ENCODE data around the gene DLG1. TPM values are rescaled to one million over a fixed set of nuclear protein-coding genes. Genes with fewer than 3 reads are reported as not detected.

DLG1 gene
- total and polyA plus RNA-seq, 2 donors (not counting 1 experiment from before 2014, with no cell fraction given), result 47.7 to 53.0 TPM

DNA sequence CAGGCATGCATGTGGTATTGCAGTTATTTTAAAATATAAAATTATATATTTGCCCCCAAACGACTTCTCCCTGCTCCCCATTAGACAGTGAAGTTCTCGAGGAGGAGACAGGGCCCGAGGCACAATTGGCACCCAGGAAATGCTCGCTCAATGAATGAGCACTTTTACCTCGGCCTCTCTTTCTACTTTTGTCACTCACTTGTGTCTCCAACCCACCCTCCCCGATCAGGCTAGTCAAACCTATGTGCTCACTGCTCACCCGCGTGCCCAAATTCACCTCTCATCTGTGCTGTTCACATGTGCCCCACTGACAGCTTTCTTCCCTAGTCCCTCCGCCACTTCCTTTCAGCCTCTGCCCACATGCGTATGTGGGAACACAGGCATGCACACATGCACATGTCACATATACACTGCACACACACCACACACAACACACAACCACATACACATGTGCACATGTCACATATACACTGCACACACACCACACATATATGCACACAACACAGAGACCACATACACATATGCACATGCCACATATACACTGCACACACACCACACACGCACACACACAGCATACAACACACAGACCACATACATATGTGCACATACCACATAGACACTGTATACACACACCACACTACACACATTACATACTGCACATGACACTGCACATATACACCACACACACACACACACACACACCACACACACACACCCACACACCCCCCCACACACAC is 46.3 kb upstream of the DLG1 start:
- no peak overlapping the region for H3K27ac ChIP-seq (ENCODE audit: insufficient read depth, low read length)

DNA sequence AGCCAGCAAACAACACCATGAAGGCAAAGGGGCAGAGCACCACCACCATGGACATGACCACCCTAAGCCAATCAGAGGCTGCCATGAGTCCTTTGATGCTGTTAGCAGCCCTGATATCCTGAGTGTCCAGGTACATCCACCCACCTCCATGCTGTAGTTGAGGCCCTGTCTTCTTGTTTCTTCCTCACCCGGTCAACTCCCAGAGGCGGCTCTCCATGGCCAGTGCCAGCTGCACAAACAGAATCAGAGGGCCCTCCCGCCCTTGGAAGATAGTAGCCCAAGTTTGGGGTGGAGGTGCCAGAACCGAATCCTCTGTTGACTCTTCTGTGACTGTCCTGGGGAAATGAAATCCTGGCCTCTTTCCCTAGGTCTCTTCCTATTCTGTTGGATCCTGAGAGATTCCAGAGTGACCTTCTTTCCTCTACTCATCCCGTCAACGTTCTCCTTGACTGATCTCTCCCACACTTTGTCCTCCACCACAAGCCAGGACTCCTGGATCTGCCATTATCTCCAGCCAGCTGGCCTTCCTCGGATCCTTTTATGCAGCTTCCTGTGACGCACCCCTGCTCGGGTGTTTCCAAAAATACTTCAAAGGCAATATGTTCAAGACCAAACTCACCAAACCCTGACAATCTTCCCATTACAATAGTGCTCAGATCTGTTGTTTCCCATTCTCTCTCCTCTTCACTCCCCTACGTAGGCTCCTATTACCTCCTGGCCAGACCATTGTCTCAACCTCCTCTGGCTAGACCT is 45.4 kb upstream of the DLG1 start:
- H3K4me2 ChIP-seq (ENCODE audit: extremely low read depth, insufficient read depth, low read length), result no peak overlapping the region
- H3K9ac ChIP-seq (ENCODE audit: insufficient read depth, low read length), result no peak overlapping the region
- no peaks in the 10 kb centered on the region for H3K27me3 ChIP-seq (ENCODE audit: control insufficient read depth, insufficient read depth, low read length)
- no peak overlapping the region for H2AFZ ChIP-seq (ENCODE audit: low read length)
- no peaks in the 10 kb centered on the region for H3K9me3 ChIP-seq (ENCODE audit: control insufficient read depth, insufficient read depth, low read depth, low read length)
- no peak overlapping the region for H3K27ac ChIP-seq (ENCODE audit: insufficient read depth, low read length)
- no peak for TF ChIP-seq EZH2 (IDR thresholded peaks at IDR 0.05; ENCODE audit: low read length, missing control alignments)
- no peak for TF ChIP-seq CTCF (conservative IDR thresholded peaks at IDR 0.05 in 1 of 2, IDR thresholded peaks at IDR 0.05 in 1 of 2; ENCODE audit: low read depth in 1 of 2, low read length in 2 of 2)
- H4K20me1 ChIP-seq (ENCODE audit: control insufficient read depth, extremely low read depth, insufficient read depth, low read length), result no peaks in the 10 kb centered on the region
- no peak overlapping the region for H3K4me3 ChIP-seq (replicated peaks in 1 of 4; ENCODE audit: control extremely low read depth in 1 of 4, insufficient read depth in 1 of 4, low read depth in 3 of 4, low read length in 4 of 4)
- peaks cover 2% of the 10 kb centered on the region for H3K4me1 ChIP-seq (ENCODE audit: control insufficient read depth, extremely low read depth, insufficient read depth, low read length)
- H3K79me2 ChIP-seq (ENCODE audit: control insufficient read depth, insufficient read depth, low read length), result no peaks in the 10 kb centered on the region
- H3K36me3 ChIP-seq (ENCODE audit: control insufficient read depth, insufficient read depth, low read length), result no peaks in the 10 kb centered on the region
- no peak for DNase-seq (ENCODE audit: low read depth in 2 of 2)

More for the DNA sequence above, 46.3 kb upstream of the DLG1 start:
- Histone ChIP-seq H3K36me3 (ENCODE audit: control insufficient read depth, insufficient read depth, low read length) (no peaks in the 10 kb centered on the region), H3K9ac (ENCODE audit: insufficient read depth, low read length) (no peak overlapping the region), H2AFZ (ENCODE audit: low read length) (no peak overlapping the region), H4K20me1 (ENCODE audit: control insufficient read depth, extremely low read depth, insufficient read depth, low read length) (no peaks in the 10 kb centered on the region), H3K9me3 (ENCODE audit: control insufficient read depth, insufficient read depth, low read depth, low read length) (no peaks in the 10 kb centered on the region), H3K4me1 (ENCODE audit: control insufficient read depth, extremely low read depth, insufficient read depth, low read length) (no peaks in the 10 kb centered on the region), H3K27me3 (ENCODE audit: control insufficient read depth, insufficient read depth, low read length) (no peaks in the 10 kb centered on the region), H3K4me3 (replicated peaks in 1 of 4; ENCODE audit: control extremely low read depth in 1 of 4, insufficient read depth in 1 of 4, low read depth in 3 of 4, low read length in 4 of 4) (no peak overlapping the region), H3K79me2 (ENCODE audit: control insufficient read depth, insufficient read depth, low read length) (no peaks in the 10 kb centered on the region), H3K4me2 (ENCODE audit: extremely low read depth, insufficient read depth, low read length) (no peak overlapping the region)
- no peak for TF ChIP-seq EZH2 (IDR thresholded peaks at IDR 0.05; ENCODE audit: low read length, missing control alignments)
- no peak for TF ChIP-seq CTCF (conservative IDR thresholded peaks at IDR 0.05 in 1 of 2, IDR thresholded peaks at IDR 0.05 in 1 of 2; ENCODE audit: low read depth in 1 of 2, low read length in 2 of 2)
- no peak for DNase-seq (ENCODE audit: low read depth in 2 of 2)

DNA sequence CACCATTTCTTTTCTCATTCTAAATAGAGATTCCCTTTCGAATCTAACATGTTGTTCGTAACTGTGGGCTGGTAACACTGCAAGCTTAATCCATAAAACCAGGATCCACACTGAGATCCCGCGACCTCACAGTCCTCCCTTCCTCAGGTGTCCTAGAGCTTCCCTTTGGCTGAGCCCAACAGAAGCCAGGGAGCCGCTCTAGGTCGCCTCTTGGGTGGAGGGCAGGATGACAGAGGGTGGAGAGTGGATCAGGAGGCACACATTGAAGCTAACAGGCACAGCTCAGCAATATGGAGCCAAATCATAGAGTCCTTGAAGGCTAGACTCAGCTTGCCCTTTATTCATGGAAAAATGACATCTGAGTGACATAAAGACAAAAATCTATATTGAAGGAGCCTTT is 44.7 kb upstream of the DLG1 start:
- DNase-seq (ENCODE audit: low read depth in 2 of 2), result no peak
- peaks cover 2% of the 10 kb centered on the region for H3K4me1 ChIP-seq (ENCODE audit: control insufficient read depth, extremely low read depth, insufficient read depth, low read length)
- TF ChIP-seq EZH2 (IDR thresholded peaks at IDR 0.05; ENCODE audit: low read length, missing control alignments) (no peak), CTCF (conservative IDR thresholded peaks at IDR 0.05 in 1 of 2, IDR thresholded peaks at IDR 0.05 in 1 of 2; ENCODE audit: low read depth in 1 of 2, low read length in 2 of 2) (no peak)
- no peaks in the 10 kb centered on the region for H3K9me3 ChIP-seq (ENCODE audit: control insufficient read depth, insufficient read depth, low read depth, low read length)
- no peak overlapping the region for H2AFZ ChIP-seq (ENCODE audit: low read length)
- H3K36me3 ChIP-seq (ENCODE audit: control insufficient read depth, insufficient read depth, low read length), result no peaks in the 10 kb centered on the region
- no peak overlapping the region for H3K27ac ChIP-seq (ENCODE audit: insufficient read depth, low read length)
- no peak overlapping the region for H3K4me2 ChIP-seq (ENCODE audit: extremely low read depth, insufficient read depth, low read length)
- H3K4me3 ChIP-seq (replicated peaks in 1 of 4; ENCODE audit: control extremely low read depth in 1 of 4, insufficient read depth in 1 of 4, low read depth in 3 of 4, low read length in 4 of 4), result no peak overlapping the region
- H3K27me3 ChIP-seq (ENCODE audit: control insufficient read depth, insufficient read depth, low read length), result no peaks in the 10 kb centered on the region
- no peak overlapping the region for H3K9ac ChIP-seq (ENCODE audit: insufficient read depth, low read length)
- H3K79me2 ChIP-seq (ENCODE audit: control insufficient read depth, insufficient read depth, low read length), result no peaks in the 10 kb centered on the region
- no peaks in the 10 kb centered on the region for H4K20me1 ChIP-seq (ENCODE audit: control insufficient read depth, extremely low read depth, insufficient read depth, low read length)

All from fibroblast of lung (primary cell).